Duodenal mucosa (tissue), 2 donors: ENCODE results near the gene CARD14.
"Not testable (repeated sequence)": the region's sequence is repeated elsewhere in the genome, so short reads cannot be mapped to it uniquely, and the experiment has no call there.

ENCODE experiments used
- H3K27ac ChIP-seq: one replicate; pipeline ENCODE4 v1.7.0; 2013; ENCODE audit warnings: low read depth, low read length
- H3K27me3 ChIP-seq, 2 donors: one replicate each; pipeline ENCODE4 v1.7.0; 2013; ENCODE audit warnings: low read length in 2 of 2, control low read depth in 1 of 2; ENCODE audit not compliant: insufficient read depth in 2 of 2, control insufficient read depth in 1 of 2
- H3K36me3 ChIP-seq, 2 donors: one replicate each; pipeline ENCODE4 v1.7.0; 2013; ENCODE audit warnings: low read length in 2 of 2, control low read depth in 1 of 2; ENCODE audit not compliant: insufficient read depth in 2 of 2, control insufficient read depth in 1 of 2
- H3K4me1 ChIP-seq, 2 donors: one replicate each; pipeline ENCODE4 v1.7.0; 2013; ENCODE audit warnings: low read length in 2 of 2, control low read depth in 1 of 2; ENCODE audit not compliant: insufficient read depth in 2 of 2, control insufficient read depth in 1 of 2
- H3K4me3 ChIP-seq, 2 donors: one replicate each; pipeline ENCODE4 v1.7.0; 2013; ENCODE audit warnings: low read length in 2 of 2, low read depth in 1 of 2
- H3K9ac ChIP-seq, 2 donors: one replicate each; pipeline ENCODE4 v1.7.0; 2013; ENCODE audit warnings: low read length in 2 of 2, low read depth in 1 of 2
- H3K9me3 ChIP-seq, 2 donors: one replicate each; pipeline ENCODE4 v1.7.0; 2013; ENCODE audit warnings: low read length in 2 of 2, control low read depth in 1 of 2; ENCODE audit not compliant: control insufficient read depth in 1 of 2

The CARD14 gene

GRCh38 chr17:80254396-80255251, 84.8 kb downstream of the CARD14 start:
- Histone ChIP-seq H3K27ac (peak overlapping the region; percentile 30), H3K9ac (no peak overlapping the region), H3K36me3 (no peaks in the 10 kb centered on the region), H3K4me3 (peak overlapping the region in 1 of 2 donors; percentile 16), H3K4me1 (peaks cover 7 to 11% of the 10 kb centered on the region in 2 donors), H3K27me3 (no peaks in the 10 kb centered on the region), H3K9me3 (no peaks in the 10 kb centered on the region)

DNA sequence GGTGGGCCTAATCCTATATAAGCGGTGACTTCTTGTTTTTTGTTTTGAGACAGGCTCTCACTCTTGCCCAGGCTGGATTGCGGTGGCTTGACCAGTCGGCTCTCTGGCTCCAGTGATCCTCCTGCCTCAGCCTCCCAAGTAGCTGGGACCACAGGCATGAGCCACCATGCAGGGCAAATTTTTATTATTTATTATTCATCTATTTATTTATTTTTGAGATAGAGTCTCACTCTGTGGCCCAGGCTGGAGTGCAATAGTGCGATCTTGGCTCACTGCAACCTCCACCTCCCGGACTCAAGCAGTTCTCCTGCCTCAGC, 86.2 kb downstream of the CARD14 start:
- H3K4me3 ChIP-seq: no peak overlapping the region
- H3K9me3 ChIP-seq: no peaks in the 10 kb centered on the region
- H3K27ac ChIP-seq: no peak overlapping the region
- H3K27me3 ChIP-seq: no peaks in the 10 kb centered on the region
- H3K9ac ChIP-seq: no peak overlapping the region
- H3K4me1 ChIP-seq: peaks cover 7 to 11% of the 10 kb centered on the region in 2 donors
- no peaks in the 10 kb centered on the region for H3K36me3 ChIP-seq

DNA sequence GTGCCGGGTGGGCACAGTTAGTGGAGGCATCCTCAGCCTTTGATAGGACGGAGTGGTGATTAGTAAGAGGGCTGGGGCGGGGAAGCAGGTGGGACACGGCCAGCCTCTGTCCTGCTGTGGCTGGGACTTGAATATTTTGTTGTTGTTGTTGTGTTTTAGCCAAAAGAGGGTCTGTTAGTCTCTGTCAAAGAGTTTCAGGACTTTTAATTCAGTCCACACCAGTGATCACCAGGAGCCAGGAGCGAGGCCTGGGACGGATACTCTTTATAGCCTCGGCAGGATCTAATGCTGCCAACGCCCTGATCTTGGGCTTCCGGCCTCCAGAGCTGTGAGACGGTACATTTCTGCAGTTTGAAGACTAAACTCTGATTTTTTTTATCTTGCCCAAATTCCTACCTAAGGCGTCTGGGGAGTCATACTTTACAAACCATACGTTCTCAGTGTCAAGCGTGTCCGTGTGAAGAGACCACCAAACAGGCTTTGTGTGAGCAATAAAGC, 87.9 kb downstream of the CARD14 start:
- H3K9me3 ChIP-seq: no peaks in the 10 kb centered on the region
- H3K9ac ChIP-seq: no peak overlapping the region
- peaks cover 20 to 27% of the 10 kb centered on the region in 2 donors for H3K4me1 ChIP-seq
- H3K27me3 ChIP-seq: no peaks in the 10 kb centered on the region
- H3K4me3 ChIP-seq: no peak overlapping the region
- no peak overlapping the region for H3K27ac ChIP-seq
- H3K36me3 ChIP-seq: no peaks in the 10 kb centered on the region

DNA sequence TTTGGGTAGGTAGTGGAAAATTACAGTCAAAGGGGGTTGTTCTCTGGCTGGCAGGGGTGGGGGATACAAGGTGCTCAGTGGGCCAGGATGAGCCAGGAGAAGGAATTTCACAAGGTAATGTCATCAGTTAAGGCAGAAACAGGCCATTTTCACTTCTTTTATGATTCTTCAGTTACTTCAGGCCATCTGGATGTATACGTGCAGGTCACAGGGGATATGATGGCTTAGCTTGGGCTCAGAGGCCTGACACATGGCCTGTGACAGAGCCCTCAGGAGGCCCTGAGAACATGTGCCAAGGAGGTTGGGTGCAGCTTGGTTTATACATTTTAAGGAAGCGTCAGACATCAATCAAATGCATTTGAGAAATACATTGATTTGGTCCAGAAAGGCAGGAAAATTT, 88.5 kb downstream of the CARD14 start:
- not testable (repeated sequence) for H3K27me3 ChIP-seq, H3K36me3 ChIP-seq, H3K9me3 ChIP-seq, H3K27ac ChIP-seq, H3K9ac ChIP-seq, H3K4me3 ChIP-seq
- peaks cover 25 to 32% of the 10 kb centered on the region in 2 donors for H3K4me1 ChIP-seq
